Measurements from ENCODE around the gene NDUFA7. TPM values are rescaled to one million over a fixed set of nuclear protein-coding genes. Genes with fewer than 3 reads are reported as not detected.

Gene NDUFA7
- total RNA-seq, 1 experiment from 2014 or later = 76.4 TPM

GRCh38 chr19:8307965-8308866 is 13.0 kb downstream of the NDUFA7 start, which contains the start of gene CD320 (continued):
- TF ChIP-seq ATF1 (CRISPR knock-in tag; IDR thresholded peaks at IDR 0.05) (0 out of 2 replicates have a peak, but pooled peaks have one; percentile 67), NR2C2 (CRISPR knock-in tag; IDR thresholded peaks at IDR 0.05) (no peak), RORB (CRISPR knock-in tag; IDR thresholded peaks at IDR 0.05) (no peak), ZBTB21 (CRISPR knock-in tag; IDR thresholded peaks at IDR 0.05; ENCODE audit: borderline replicate concordance) (0 out of 2 replicates have a peak, but pooled peaks have one; percentile 56), ATF2 (CRISPR knock-in tag; IDR thresholded peaks at IDR 0.05; ENCODE audit: borderline replicate concordance, low read depth) (no peak), GTF2I (CRISPR knock-in tag; conservative IDR thresholded peaks at IDR 0.05) (no peak), ZMAT4 (CRISPR knock-in tag; IDR thresholded peaks at IDR 0.05) (peak; percentile 35; the same call in 1 of the 2 replicates), FOXJ3 (CRISPR knock-in tag; IDR thresholded peaks at IDR 0.05; ENCODE audit: borderline replicate concordance) (no peak), ZNF396 (CRISPR knock-in tag; IDR thresholded peaks at IDR 0.05; ENCODE audit: borderline replicate concordance) (no peak), OVOL2 (CRISPR knock-in tag; IDR thresholded peaks at IDR 0.05; ENCODE audit: borderline replicate concordance) (no peak), GRHL2 (CRISPR knock-in tag; IDR thresholded peaks at IDR 0.05; ENCODE audit: insufficient replicate concordance, severe bottlenecking) (no peak), ELF4 (CRISPR knock-in tag; IDR thresholded peaks at IDR 0.05; ENCODE audit: low read depth) (no peak), ATF6 (CRISPR knock-in tag; IDR thresholded peaks at IDR 0.05) (no peak), STAT6 (CRISPR knock-in tag; conservative IDR thresholded peaks at IDR 0.05; ENCODE audit: low read depth) (no peak), ATF3 (CRISPR knock-in tag; conservative IDR thresholded peaks at IDR 0.05) (no peak), NFE2L1 (CRISPR knock-in tag; IDR thresholded peaks at IDR 0.05) (peak; percentile 49; the same call in 1 of the 2 replicates), HMGA2 (CRISPR knock-in tag; IDR thresholded peaks at IDR 0.05) (no peak), FOXK1 (CRISPR knock-in tag; IDR thresholded peaks at IDR 0.05) (peak; percentile 72; the same call in 1 of the 2 replicates), JUN (CRISPR knock-in tag; IDR thresholded peaks at IDR 0.05) (peak; percentile 49; the same call in 1 of the 2 replicates), CTCF (IDR thresholded peaks at IDR 0.05) (no peak), SP1 (CRISPR knock-in tag; conservative IDR thresholded peaks at IDR 0.05) (peak; percentile 62), PRRX2 (CRISPR knock-in tag; IDR thresholded peaks at IDR 0.05) (peak; percentile 15; the same call in 1 of the 2 replicates), AR (CRISPR knock-in tag; IDR thresholded peaks at IDR 0.05) (no peak), HMGXB4 (CRISPR knock-in tag; IDR thresholded peaks at IDR 0.05) (peak; percentile 78; the same call in 1 of the 2 replicates), SOX15 (CRISPR knock-in tag; IDR thresholded peaks at IDR 0.05) (no peak)

Data from WTC11 (cell line).